ENCODE measurements around the gene GCC1. TPM values are rescaled to one million over a fixed set of nuclear protein-coding genes. Genes with fewer than 3 reads are reported as not detected.

Gene GCC1
- total RNA-seq, 2 donors from 2014 or later, result 22.5 to 32.3 TPM

Other genes starting within 250 kb of the GCC1 start
- gene ZNF800, start 192.9 kb downstream of the GCC1 start, total RNA-seq, result 10 to 100 TPM; 29.8 to 33.9 TPM
- 100 to 1,000 TPM; 194 to 218 TPM for gene ARF5, start 2.8 kb upstream of the GCC1 start, total RNA-seq
- gene FSCN3, start 8.1 kb upstream of the GCC1 start, total RNA-seq, result 1 to 10 TPM; 1.2 to 7.6 TPM
- gene PAX4, start 32.5 kb upstream of the GCC1 start, total RNA-seq, result not detected
- gene SND1, start 66.6 kb upstream of the GCC1 start, total RNA-seq, result 100 to 1,000 TPM; 175 to 190 TPM

Data from prostate gland (tissue), 2 donors.